ENCODE results near the gene HNF1B.

Gene HNF1B

DNA sequence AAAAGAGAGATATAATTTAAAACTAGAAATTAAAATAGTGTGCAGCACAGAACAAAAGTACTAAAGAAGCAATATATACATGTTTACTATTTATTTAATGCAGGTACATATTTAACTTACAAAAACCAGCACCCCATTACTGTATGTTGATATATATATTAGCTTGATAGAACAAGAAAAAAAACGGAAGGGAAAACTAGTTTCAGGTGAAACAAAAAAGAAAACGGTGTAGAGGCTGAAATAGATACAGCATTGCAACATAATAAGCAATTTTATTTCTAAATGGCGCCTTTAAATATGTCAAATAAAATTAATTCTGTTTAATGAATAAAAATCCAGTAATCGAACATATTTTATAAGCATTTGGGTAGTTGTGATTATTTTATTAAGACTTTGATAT is 3.9 kb downstream of the HNF1B start:
- Histone ChIP-seq H3K4me3 (ENCODE audit: low read length) (no peak overlapping the region), H3K36me3 (ENCODE audit: insufficient read depth, low read length) (no peaks in the 10 kb centered on the region), H3K4me1 (ENCODE audit: insufficient read depth, low read length) (peaks cover 15% of the 10 kb centered on the region), H2AFZ (ENCODE audit: low read depth, low read length) (no peak overlapping the region), H3K9me3 (ENCODE audit: low read length) (no peaks in the 10 kb centered on the region), H3K27me3 (ENCODE audit: insufficient read depth, low read length) (peaks cover 69% of the 10 kb centered on the region)

DNA sequence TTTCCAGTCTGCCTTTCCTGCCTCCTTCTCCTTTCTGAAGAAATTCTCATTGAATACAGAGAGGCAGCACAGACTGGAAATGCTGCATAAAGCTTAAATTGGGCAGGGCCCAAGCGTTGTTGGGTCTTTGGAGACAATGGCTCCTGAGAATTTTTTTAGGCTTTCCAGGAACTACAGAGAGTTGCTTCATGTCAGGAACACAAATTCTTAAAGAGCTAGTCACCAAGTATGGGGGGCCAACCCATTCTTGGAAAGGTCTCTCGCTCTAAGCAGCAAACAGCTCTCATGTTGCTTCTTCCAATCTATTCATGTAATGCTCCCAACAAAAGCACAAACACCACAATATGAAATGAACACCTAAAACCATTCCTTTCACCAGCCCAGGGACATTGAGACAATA is 6.9 kb downstream of the HNF1B start:
- H2AFZ ChIP-seq (ENCODE audit: low read depth, low read length), result no peak overlapping the region
- H3K36me3 ChIP-seq (ENCODE audit: insufficient read depth, low read length), result no peaks in the 10 kb centered on the region
- H3K4me1 ChIP-seq (ENCODE audit: insufficient read depth, low read length), result peaks cover 6% of the 10 kb centered on the region
- H3K4me3 ChIP-seq (ENCODE audit: low read length), result no peak overlapping the region
- peaks cover 57% of the 10 kb centered on the region for H3K27me3 ChIP-seq (ENCODE audit: insufficient read depth, low read length)
- no peaks in the 10 kb centered on the region for H3K9me3 ChIP-seq (ENCODE audit: low read length)

- H3K4me1 ChIP-seq (ENCODE audit: insufficient read depth, low read length), result no peaks in the 10 kb centered on the region
- H3K27me3 ChIP-seq (ENCODE audit: insufficient read depth, low read length), result peaks cover 52% of the 10 kb centered on the region
- H3K9me3 ChIP-seq (ENCODE audit: low read length), result no peaks in the 10 kb centered on the region
- H2AFZ ChIP-seq (ENCODE audit: low read depth, low read length), result no peak overlapping the region
- H3K4me3 ChIP-seq (ENCODE audit: low read length), result no peak overlapping the region
- H3K36me3 ChIP-seq (ENCODE audit: insufficient read depth, low read length), result no peaks in the 10 kb centered on the region
These were observed 7.8 kb downstream of the HNF1B start for GRCh38 chr17:37737081-37737480.

DNA sequence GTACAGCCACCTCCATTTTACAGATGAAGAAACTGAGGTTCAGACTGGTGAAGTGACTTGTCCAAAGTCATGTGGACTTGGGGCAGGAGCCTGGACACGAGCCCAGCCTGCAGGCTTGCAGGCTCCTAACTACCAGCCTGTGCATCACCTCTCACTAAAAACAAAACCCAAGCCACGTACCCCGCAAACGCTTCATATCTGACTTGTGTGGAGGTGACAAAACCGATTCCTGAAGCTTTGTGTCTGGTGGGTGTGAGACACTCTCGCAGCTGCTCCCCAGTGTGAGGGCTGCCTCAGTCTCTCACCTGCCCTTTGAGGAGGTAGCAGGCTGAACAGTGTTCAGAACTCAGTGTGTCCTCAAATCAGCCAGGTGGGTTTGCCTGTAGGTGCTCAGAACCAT is 8.4 kb downstream of the HNF1B start:
- H3K36me3 ChIP-seq (ENCODE audit: insufficient read depth, low read length), result no peaks in the 10 kb centered on the region
- H3K4me1 ChIP-seq (ENCODE audit: insufficient read depth, low read length), result no peaks in the 10 kb centered on the region
- H3K9me3 ChIP-seq (ENCODE audit: low read length), result no peaks in the 10 kb centered on the region

DNA sequence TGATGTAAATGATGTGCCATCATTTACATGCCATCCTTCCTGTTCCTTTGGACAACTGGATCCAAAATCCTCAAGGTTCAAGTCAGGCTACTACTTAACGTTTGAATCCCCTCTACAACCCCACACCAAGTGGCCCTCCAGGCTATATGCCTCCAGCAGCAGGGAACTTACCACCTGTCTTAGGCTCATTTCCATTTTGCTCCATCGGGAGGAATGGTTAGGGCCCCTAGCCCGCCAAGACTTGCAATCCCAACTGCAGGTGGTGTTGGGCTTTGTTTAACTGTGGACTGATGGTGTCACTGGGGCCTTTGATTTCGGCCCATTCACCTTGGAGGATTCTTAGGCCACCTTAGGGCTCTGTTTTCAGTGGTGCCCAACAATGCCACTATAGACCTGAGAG is 9.7 kb downstream of the HNF1B start:
- Histone ChIP-seq H2AFZ (ENCODE audit: low read depth, low read length) (no peak overlapping the region), H3K27me3 (ENCODE audit: insufficient read depth, low read length) (peaks cover 53% of the 10 kb centered on the region), H3K4me1 (ENCODE audit: insufficient read depth, low read length) (no peaks in the 10 kb centered on the region), H3K4me3 (ENCODE audit: low read length) (no peak overlapping the region), H3K36me3 (ENCODE audit: insufficient read depth, low read length) (no peaks in the 10 kb centered on the region), H3K9me3 (ENCODE audit: low read length) (no peaks in the 10 kb centered on the region)

More for the DNA sequence above, 8.4 kb downstream of the HNF1B start:
- Histone ChIP-seq H2AFZ (ENCODE audit: low read depth, low read length) (no peak overlapping the region), H3K27me3 (ENCODE audit: insufficient read depth, low read length) (peaks cover 52% of the 10 kb centered on the region), H3K4me3 (ENCODE audit: low read length) (no peak overlapping the region)

DNA sequence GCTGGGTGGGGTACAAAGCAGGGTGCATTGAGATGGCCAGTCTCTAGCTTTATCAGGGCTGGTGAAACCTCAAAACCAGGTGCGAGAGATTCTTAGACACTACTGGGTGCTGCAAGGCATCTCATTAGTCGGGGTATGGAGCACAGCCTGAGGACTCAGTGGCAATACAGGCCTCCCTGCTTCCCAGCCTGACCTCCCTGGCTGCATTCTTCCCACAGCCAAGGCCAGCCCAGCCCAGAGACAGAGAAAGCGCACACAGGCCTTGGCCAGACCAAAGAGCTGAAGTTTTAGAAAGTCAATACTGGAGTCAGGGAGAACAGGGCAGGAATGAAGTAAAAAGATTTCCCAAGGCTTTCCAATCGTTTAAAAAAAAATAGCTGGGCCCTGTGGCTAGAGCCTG is 12.5 kb downstream of the HNF1B start:
- Histone ChIP-seq H3K4me1 (ENCODE audit: insufficient read depth, low read length) (peaks cover 2% of the 10 kb centered on the region), H3K27me3 (ENCODE audit: insufficient read depth, low read length) (peaks cover 42% of the 10 kb centered on the region), H3K4me3 (ENCODE audit: low read length) (no peak overlapping the region), H3K9me3 (ENCODE audit: low read length) (no peaks in the 10 kb centered on the region), H3K36me3 (ENCODE audit: insufficient read depth, low read length) (no peaks in the 10 kb centered on the region), H2AFZ (ENCODE audit: low read depth, low read length) (no peak overlapping the region)

DNA sequence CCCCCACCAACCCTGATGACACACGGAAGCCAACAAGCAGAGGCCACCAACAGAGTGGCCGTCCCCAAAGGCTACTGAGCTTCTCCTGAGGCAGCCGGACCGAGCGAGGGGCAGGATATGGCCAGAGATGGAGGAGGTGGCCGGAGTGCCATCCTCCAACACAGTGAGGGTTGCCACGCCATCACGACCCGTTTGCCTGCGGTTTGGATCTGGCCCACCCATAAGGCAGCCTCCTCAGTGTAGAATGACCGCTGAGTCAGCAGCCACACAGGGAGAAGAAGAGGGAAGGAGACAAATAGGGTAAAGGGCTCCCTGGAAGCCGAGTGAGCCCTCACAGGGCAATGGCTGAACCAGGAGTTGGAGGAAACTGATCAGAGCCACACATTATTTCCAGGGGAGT is 13.8 kb downstream of the HNF1B start:
- Histone ChIP-seq H3K4me1 (ENCODE audit: insufficient read depth, low read length) (peaks cover 2% of the 10 kb centered on the region), H3K36me3 (ENCODE audit: insufficient read depth, low read length) (no peaks in the 10 kb centered on the region), H3K27me3 (ENCODE audit: insufficient read depth, low read length) (peaks cover 52% of the 10 kb centered on the region), H2AFZ (ENCODE audit: low read depth, low read length) (no peak overlapping the region), H3K4me3 (ENCODE audit: low read length) (no peak overlapping the region), H3K9me3 (ENCODE audit: low read length) (no peaks in the 10 kb centered on the region)

DNA sequence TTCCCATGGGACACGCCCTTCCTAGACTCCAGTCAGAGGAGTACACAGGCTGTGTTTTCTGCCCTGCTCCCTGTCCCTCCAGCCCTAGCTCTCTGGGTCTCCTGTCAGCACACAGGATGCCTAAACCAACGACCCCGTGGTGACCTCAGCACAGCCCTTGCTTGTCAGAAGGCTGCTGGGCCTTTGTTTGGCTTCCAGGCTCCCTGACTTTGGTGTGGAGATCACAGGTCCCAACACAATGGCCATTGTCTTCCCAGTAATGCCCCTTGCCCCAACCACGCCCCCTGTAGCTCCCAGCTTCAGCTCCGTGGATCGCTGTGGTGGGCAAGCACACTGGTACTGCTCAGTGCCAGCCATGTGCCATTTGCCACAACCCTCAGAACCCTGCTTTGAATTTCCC is 15.0 kb downstream of the HNF1B start:
- H3K9me3 ChIP-seq (ENCODE audit: low read length), result no peaks in the 10 kb centered on the region
- no peak overlapping the region for H2AFZ ChIP-seq (ENCODE audit: low read depth, low read length)
- no peaks in the 10 kb centered on the region for H3K36me3 ChIP-seq (ENCODE audit: insufficient read depth, low read length)
- H3K4me3 ChIP-seq (ENCODE audit: low read length), result no peak overlapping the region
- H3K27me3 ChIP-seq (ENCODE audit: insufficient read depth, low read length), result peaks cover 48% of the 10 kb centered on the region
- H3K4me1 ChIP-seq (ENCODE audit: insufficient read depth, low read length), result peaks cover 2% of the 10 kb centered on the region

GRCh38 chr17:37726891-37727675 is 17.8 kb downstream of the HNF1B start:
- Histone ChIP-seq H3K36me3 (ENCODE audit: insufficient read depth, low read length) (no peaks in the 10 kb centered on the region), H3K27me3 (ENCODE audit: insufficient read depth, low read length) (peaks cover 32% of the 10 kb centered on the region), H3K4me3 (ENCODE audit: low read length) (no peak overlapping the region), H3K4me1 (ENCODE audit: insufficient read depth, low read length) (peaks cover 2% of the 10 kb centered on the region), H2AFZ (ENCODE audit: low read depth, low read length) (no peak overlapping the region), H3K9me3 (ENCODE audit: low read length) (no peaks in the 10 kb centered on the region)

DNA sequence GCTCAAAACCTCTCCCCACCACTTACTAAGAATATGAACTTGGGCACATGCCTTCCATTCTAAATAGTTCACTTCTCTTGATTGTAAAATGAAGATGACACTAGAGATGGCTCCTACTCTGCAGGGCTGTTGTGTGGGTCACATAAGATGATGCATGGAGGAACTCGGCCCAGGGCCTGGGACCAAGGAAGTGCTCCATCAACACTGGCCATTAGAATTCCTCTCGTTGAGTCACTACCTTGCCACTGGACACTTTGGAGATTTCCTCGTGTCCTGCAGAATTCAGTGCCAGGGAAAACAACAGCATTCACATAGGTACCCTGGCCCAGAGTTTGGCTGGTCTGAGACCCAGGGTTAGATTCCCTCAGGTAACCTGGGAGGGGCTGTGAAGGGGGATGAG is 18.6 kb downstream of the HNF1B start:
- peaks cover 24% of the 10 kb centered on the region for H3K27me3 ChIP-seq (ENCODE audit: insufficient read depth, low read length)
- H2AFZ ChIP-seq (ENCODE audit: low read depth, low read length), result no peak overlapping the region
- H3K4me3 ChIP-seq (ENCODE audit: low read length), result no peak overlapping the region
- H3K9me3 ChIP-seq (ENCODE audit: low read length), result no peaks in the 10 kb centered on the region
- peaks cover 2% of the 10 kb centered on the region for H3K4me1 ChIP-seq (ENCODE audit: insufficient read depth, low read length)
- no peaks in the 10 kb centered on the region for H3K36me3 ChIP-seq (ENCODE audit: insufficient read depth, low read length)

GRCh38 chr17:37725601-37726146 is 19.2 kb downstream of the HNF1B start:
- H3K4me3 ChIP-seq (ENCODE audit: low read length), result no peak overlapping the region
- H3K9me3 ChIP-seq (ENCODE audit: low read length), result no peaks in the 10 kb centered on the region
- no peak overlapping the region for H2AFZ ChIP-seq (ENCODE audit: low read depth, low read length)
- H3K36me3 ChIP-seq (ENCODE audit: insufficient read depth, low read length), result no peaks in the 10 kb centered on the region
- H3K27me3 ChIP-seq (ENCODE audit: insufficient read depth, low read length), result peaks cover 18% of the 10 kb centered on the region
- H3K4me1 ChIP-seq (ENCODE audit: insufficient read depth, low read length), result peaks cover 2% of the 10 kb centered on the region

DNA sequence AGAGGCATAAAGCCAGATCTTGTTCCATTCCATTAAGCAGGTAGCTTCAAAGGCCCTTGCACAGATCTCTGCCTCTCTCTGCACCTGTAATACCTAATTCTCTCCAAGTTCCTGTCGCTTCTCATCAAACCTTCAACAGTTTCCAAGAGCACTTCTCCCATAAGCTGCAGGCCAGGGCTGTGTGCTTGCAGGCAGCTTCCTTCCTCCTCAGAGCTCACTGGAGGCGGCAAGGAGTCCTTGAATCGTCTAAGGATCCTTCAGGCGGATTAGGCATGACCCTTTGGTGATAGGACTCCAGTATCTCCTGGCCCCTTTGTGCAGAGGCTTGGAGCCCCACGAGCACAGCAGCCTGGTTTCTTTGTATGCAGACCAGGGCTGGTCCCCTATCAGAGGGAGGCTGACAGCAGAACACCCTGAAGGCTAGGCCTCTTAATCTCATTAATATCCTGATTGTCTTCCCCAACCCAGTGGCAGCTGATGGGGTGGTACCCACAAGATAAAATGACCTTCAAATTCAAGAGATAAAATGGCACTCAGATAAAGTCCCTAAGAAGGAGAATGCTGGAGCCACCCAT is 19.8 kb downstream of the HNF1B start:
- Histone ChIP-seq H3K4me3 (ENCODE audit: low read length) (no peak overlapping the region), H3K27me3 (ENCODE audit: insufficient read depth, low read length) (peaks cover 15% of the 10 kb centered on the region), H3K9me3 (ENCODE audit: low read length) (no peaks in the 10 kb centered on the region), H3K4me1 (ENCODE audit: insufficient read depth, low read length) (peaks cover 2% of the 10 kb centered on the region), H2AFZ (ENCODE audit: low read depth, low read length) (no peak overlapping the region), H3K36me3 (ENCODE audit: insufficient read depth, low read length) (no peaks in the 10 kb centered on the region)

DNA sequence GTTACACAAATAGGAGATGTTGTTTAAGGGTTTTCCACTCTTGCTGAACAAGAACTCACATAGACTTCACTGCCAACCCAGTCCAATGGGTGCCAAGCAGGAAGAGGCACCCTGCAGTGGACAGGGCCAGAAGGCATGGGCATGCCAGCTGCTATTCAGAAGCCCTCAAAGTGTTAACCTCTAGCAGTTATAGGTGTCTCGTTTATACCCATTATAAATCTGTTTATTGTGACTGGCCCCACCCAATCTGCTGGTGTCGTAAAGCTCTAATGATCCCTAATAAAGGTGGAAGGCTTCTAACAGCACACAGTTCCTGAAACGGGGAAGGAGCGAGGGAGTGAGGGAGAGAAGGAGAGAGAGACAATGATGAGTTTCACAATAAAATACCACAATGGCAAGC is 23.9 kb downstream of the HNF1B start:
- H3K9me3 ChIP-seq (ENCODE audit: low read length), result no peaks in the 10 kb centered on the region
- H2AFZ ChIP-seq (ENCODE audit: low read depth, low read length), result no peak overlapping the region
- H3K36me3 ChIP-seq (ENCODE audit: insufficient read depth, low read length), result no peaks in the 10 kb centered on the region
- peaks cover 5% of the 10 kb centered on the region for H3K27me3 ChIP-seq (ENCODE audit: insufficient read depth, low read length)
- no peak overlapping the region for H3K4me3 ChIP-seq (ENCODE audit: low read length)
- no peaks in the 10 kb centered on the region for H3K4me1 ChIP-seq (ENCODE audit: insufficient read depth, low read length)

Measured in neuron (in vitro differentiated cells).